OCI-LY3 (cell line): ENCODE measurements around the gene BRAP.
"Not testable (repeated sequence)": the region's sequence is repeated elsewhere in the genome, so short reads cannot be mapped to it uniquely, and the experiment has no call there.

Experiments
- H2AFZ ChIP-seq: fragments of 200-600, 300-600 bp; shearing (Covaris generic); 2 replicates; pipeline ENCODE4 v1.6.0; 2014; ENCODE audit warnings: antibody characterized with exemption, low read depth, low read length
- H3K27ac ChIP-seq: fragments of 200-600, 300-600 bp; sonication (generic); 2 replicates; pipeline ENCODE4 v1.5.1; 2014; ENCODE audit warnings: mild to moderate bottlenecking, low read length, moderate library complexity, mixed read lengths
- H3K27me3 ChIP-seq: fragments of 200-600, 300-600 bp; sonication (generic); 2 replicates; pipeline ENCODE4 v1.6.1; 2014; ENCODE audit warnings: low read depth, low read length, mixed read lengths
- H3K36me3 ChIP-seq: fragments of 200-600, 300-600 bp; sonication (generic); replicated peaks from 2 replicates; pipeline ENCODE3; 2014; ENCODE audit warnings: low read depth, low read length, mixed read lengths
- H3K4me1 ChIP-seq: fragments of 300-600, 200-600 bp; sonication (generic); 2 replicates; pipeline ENCODE4 v1.6.1; 2014; ENCODE audit warnings: low read length, mixed read lengths
- H3K4me2 ChIP-seq: fragments of 200-600, 300-600 bp; sonication (generic); 2 replicates; pipeline ENCODE4 v1.6.1; 2014; ENCODE audit warnings: low read length, mixed read lengths
- H3K4me3 ChIP-seq: fragments of 300-600, 200-600 bp; sonication (generic); 2 replicates; pipeline ENCODE4 v1.5.1; 2014; ENCODE audit warnings: antibody characterized with exemption, mild to moderate bottlenecking, low read length, moderate library complexity
- H3K79me2 ChIP-seq: fragments of 300-600, 200-600 bp; shearing (Covaris generic); 2 replicates; pipeline ENCODE4 v1.6.1; 2014; ENCODE audit warnings: mild to moderate bottlenecking, low read length, mixed read lengths
- H3K9ac ChIP-seq: fragments of 300-600, 200-600 bp; shearing (Covaris generic); 2 replicates; pipeline ENCODE4 v1.6.0; 2014; ENCODE audit warnings: mild to moderate bottlenecking, low read length, moderate library complexity
- H3K9me3 ChIP-seq: fragments of 200-600, 300-600 bp; shearing (Covaris generic); 2 replicates; pipeline ENCODE4 v1.6.1; 2014; ENCODE audit warnings: low read length, mixed read lengths; ENCODE audit not compliant: insufficient read depth
- H4K20me1 ChIP-seq: fragments of 200-600, 300-600 bp; sonication (generic); 2 replicates; pipeline ENCODE4 v1.6.1; 2016; ENCODE audit warnings: low read length, mixed read lengths; ENCODE audit not compliant: insufficient read depth
- CTCF ChIP-seq: fragments of 200-600, 300-600 bp; sonication (generic); IDR thresholded peaks from 2 replicates; pipeline ENCODE4 v1.5.1; 2014; ENCODE audit warnings: antibody characterized with exemption, low read length, low read depth
- EZH2phosphoT487 ChIP-seq: fragments of 200-600 bp; shearing (Covaris generic); IDR thresholded peaks from 2 replicates; pipeline ENCODE4 v1.6.1; 2018; ENCODE audit warnings: antibody characterized with exemption, mixed run types, low read depth

Gene BRAP

DNA sequence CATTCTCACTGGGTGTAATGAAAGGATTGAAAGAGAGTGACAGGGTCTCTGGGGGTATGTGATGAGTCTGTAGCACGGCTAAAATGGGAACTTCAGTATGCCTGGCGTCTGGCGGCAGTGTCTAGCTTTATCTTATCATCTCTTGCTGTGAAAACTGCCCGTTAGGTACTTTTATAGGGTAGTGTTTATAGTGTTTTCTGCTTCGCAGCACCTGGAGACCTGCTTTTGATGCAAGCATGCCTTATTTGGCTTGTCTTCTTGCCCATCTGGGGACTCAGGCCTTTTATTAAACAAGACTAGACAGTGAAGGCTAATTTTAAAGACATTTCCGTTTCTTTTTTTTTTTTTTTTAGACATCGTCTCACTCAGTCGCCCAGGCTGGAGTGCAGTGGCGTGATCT lies 44.7 kb upstream of the BRAP start:
- Histone ChIP-seq H3K9ac (no peak overlapping the region), H3K4me2 (no peak overlapping the region)

DNA sequence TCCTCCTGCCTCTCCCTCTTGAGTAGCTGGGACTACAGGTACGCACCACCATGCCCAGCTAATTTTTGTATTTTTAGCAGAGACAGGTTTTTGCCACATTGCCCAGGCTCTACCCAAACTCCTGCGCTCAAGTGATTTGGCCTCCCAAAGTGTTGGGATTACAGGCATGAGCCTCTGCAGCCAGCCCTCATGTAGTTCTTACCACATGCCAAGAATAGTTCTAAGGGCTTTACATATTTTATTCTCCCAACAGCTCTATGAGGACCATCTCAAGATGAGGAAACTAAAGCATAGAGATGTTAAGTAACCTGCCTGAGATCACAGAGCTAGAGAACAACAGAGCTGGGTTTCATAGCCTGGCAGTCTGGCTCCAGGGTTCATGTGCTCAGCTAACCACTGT lies 43.0 kb upstream of the BRAP start:
- no peak overlapping the region for H3K27ac ChIP-seq

More for the DNA sequence above, 44.7 kb upstream of the BRAP start:
- Histone ChIP-seq H3K79me2 (no peaks in the 10 kb centered on the region), H3K27ac (no peak overlapping the region), H2AFZ (no peak overlapping the region), H3K4me1 (no peaks in the 10 kb centered on the region), H3K9me3 (no peaks in the 10 kb centered on the region), H3K27me3 (no peaks in the 10 kb centered on the region), H3K4me3 (no peak overlapping the region), H3K36me3 (peaks cover 10% of the 10 kb centered on the region), H4K20me1 (no peaks in the 10 kb centered on the region)
- TF ChIP-seq CTCF: no peak
- TF ChIP-seq EZH2phosphoT487: no peak

DNA sequence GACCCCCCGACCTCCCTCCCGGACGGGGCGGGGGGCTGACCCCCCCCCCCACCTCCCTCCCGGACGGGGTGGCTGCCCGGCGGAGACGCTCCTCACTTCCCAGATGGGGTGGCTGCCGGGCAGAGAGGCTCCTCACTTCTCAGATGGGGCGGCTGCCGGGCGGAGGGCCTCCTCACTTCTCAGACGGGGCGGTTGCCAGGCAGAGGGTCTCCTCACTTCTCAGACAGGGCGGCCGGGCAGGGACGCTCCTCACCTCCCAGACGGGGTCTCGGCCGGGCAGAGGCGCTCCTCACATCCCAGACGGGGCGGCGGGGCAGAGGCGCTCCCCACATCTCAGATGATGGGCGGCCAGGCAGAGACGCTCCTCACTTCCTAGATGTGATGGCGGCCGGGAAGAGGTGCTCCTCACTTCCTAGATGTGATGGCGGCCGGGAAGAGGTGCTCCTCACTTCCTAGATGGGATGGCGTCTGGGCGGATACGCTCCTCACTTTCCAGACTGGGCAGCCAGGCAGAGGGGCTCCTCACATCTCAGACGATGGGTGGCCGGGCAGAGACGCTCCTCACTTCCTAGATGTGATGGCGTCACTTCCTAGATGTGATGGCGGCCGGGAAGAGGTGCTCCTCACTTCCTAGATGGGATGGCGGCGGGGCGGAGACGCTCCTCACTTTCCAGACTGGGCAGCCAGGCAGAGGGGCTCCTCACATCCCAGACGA lies 38.0 kb upstream of the BRAP start:
- not testable (repeated sequence) for H3K36me3 ChIP-seq, H3K27ac ChIP-seq, H3K4me1 ChIP-seq, H3K27me3 ChIP-seq, H3K79me2 ChIP-seq, H4K20me1 ChIP-seq, H3K9ac ChIP-seq, H3K9me3 ChIP-seq, H2AFZ ChIP-seq, H3K4me3 ChIP-seq, H3K4me2 ChIP-seq

More for the DNA sequence above, 43.0 kb upstream of the BRAP start:
- Histone ChIP-seq H2AFZ (no peak overlapping the region), H3K36me3 (peaks cover 12% of the 10 kb centered on the region), H3K27me3 (no peaks in the 10 kb centered on the region), H3K4me2 (no peak overlapping the region), H3K9ac (no peak overlapping the region), H3K9me3 (no peaks in the 10 kb centered on the region), H3K4me1 (no peaks in the 10 kb centered on the region), H4K20me1 (no peaks in the 10 kb centered on the region), H3K79me2 (no peaks in the 10 kb centered on the region), H3K4me3 (no peak overlapping the region)
- TF ChIP-seq CTCF (no peak), EZH2phosphoT487 (no peak)

- H3K9ac ChIP-seq: no peak overlapping the region
- H3K4me2 ChIP-seq: no peak overlapping the region
- no peaks in the 10 kb centered on the region for H3K79me2 ChIP-seq
- no peak for TF ChIP-seq EZH2phosphoT487
- no peak for TF ChIP-seq CTCF
- no peaks in the 10 kb centered on the region for H3K27me3 ChIP-seq
- no peaks in the 10 kb centered on the region for H4K20me1 ChIP-seq
- peaks cover 11% of the 10 kb centered on the region for H3K36me3 ChIP-seq
- H3K27ac ChIP-seq: no peak overlapping the region
- H2AFZ ChIP-seq: no peak overlapping the region
- no peak overlapping the region for H3K4me3 ChIP-seq
- no peaks in the 10 kb centered on the region for H3K9me3 ChIP-seq
- no peaks in the 10 kb centered on the region for H3K4me1 ChIP-seq
These were observed 34.7 kb upstream of the BRAP start for GRCh38 chr12:111720457-111720856.

DNA sequence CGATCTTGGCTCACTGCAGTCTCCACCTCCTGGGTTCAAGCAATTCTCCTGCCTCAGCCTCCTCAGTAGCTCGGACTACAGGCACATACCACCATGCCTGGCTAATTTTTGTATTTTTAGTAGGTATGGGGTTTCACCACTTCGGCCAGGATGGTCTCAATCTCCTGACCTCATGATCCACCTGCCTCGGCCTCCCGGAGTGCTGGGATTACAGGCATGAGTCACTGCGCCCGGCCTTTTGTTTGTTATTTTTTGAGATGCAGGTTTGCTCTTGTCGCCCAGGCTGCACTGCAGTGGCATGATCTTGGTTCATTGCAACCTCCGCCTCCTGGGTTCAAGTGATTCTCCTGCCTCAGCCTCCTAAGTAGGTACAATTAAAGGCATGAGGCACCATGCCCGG lies 33.6 kb upstream of the BRAP start:
- H3K4me1 ChIP-seq, H4K20me1 ChIP-seq, H3K36me3 ChIP-seq: not testable (repeated sequence)

More for the DNA sequence above, 33.6 kb upstream of the BRAP start:
- not testable (repeated sequence) for H3K4me2 ChIP-seq, H3K4me3 ChIP-seq, H3K9ac ChIP-seq, H3K79me2 ChIP-seq, H3K27ac ChIP-seq, H2AFZ ChIP-seq, H3K27me3 ChIP-seq, H3K9me3 ChIP-seq
